HG02943 (cell line): Measurements from ENCODE around the gene F2.
"Not testable (repeated sequence)": the region's sequence is repeated elsewhere in the genome, so short reads cannot be mapped to it uniquely, and the experiment has no call there.

Experiments
- ATAC-seq: cut with Tn5 transposase; IDR thresholded peaks from one replicate; pipeline ENCODE4 v1.9.1; 2021; ENCODE audit warnings: mild to moderate bottlenecking, low read depth, moderate library complexity; ENCODE audit not compliant: unreplicated experiment

The F2 gene

DNA sequence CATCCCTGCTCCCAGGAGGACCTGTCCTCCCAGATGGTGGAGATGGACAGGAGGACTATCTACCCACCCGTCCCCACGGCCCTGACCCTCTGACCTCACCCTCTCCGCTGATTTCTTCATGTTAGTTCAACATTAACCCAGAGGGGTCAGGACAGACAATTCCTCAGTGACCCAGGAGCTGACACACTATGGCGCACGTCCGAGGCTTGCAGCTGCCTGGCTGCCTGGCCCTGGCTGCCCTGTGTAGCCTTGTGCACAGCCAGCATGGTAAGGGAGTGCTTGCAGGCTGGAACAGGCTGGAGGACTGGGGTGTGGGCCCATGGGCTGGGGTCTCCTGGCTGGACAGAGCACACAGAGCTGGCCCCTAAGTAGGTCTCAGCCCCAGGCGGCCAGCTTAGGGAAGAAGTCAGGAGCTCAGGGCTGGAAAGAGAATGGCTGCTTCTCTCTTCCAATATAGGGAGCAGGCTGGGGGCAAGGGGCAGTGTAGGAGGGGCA is at the start of gene F2:
Gene F2 (plus strand): TSS at position 166 of the 495 bp plus-strand sequence. CDS start 23 bp downstream, at position 189.
- ATAC-seq = no peak

GRCh38 chr11:46669711-46670139 is 49.3 kb upstream of the F2 start:
- ATAC-seq = no peak

DNA sequence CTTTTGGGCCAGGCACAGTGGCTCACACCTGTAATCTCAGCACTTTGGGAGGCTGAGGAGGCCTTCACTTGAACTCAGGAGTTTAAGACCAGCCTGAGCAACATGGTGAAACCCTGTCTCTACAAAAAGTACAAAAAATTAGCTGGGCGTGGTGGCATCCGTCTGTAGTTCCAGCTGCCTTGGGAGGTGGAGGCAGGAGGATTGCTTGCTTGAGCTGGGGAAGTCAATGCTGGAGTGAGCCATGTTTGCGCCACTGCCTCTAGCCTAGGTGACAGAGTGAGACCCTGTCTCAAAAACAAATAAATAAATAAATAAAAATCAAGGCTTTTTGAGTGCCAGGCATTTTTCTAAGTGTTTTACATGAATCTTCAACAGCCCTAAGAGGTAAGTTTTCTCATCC is 48.5 kb upstream of the F2 start:
- not testable (repeated sequence) for ATAC-seq

- ATAC-seq = no peak
Measured at GRCh38 chr11:46671958-46672315, 47.1 kb upstream of the F2 start.

DNA sequence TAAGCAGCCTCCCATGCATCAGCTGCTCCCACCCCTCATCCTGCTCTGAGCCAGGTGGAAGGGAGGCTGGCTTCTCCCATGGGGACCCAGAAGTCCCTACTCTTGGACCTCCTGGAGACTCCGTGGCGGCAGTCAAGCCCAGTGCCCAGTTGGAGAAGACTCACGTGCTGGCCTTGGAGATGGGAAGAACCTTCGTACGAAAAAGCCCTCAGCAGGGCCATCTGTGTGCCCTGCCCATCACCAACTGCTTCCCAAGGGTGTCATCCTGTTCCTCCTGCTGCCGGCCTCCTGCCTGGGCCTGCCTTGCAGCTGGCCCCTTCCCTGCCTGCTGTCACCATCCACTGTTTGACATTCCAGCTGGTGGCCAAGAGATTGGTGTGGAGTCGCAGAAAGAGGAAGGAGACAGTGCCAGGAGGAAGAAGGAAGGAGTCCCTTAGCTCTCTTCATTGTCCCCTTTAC is 46.6 kb upstream of the F2 start:
- ATAC-seq = no peak

GRCh38 chr11:46673713-46674462 is 45.1 kb upstream of the F2 start:
- ATAC-seq = no peak

DNA sequence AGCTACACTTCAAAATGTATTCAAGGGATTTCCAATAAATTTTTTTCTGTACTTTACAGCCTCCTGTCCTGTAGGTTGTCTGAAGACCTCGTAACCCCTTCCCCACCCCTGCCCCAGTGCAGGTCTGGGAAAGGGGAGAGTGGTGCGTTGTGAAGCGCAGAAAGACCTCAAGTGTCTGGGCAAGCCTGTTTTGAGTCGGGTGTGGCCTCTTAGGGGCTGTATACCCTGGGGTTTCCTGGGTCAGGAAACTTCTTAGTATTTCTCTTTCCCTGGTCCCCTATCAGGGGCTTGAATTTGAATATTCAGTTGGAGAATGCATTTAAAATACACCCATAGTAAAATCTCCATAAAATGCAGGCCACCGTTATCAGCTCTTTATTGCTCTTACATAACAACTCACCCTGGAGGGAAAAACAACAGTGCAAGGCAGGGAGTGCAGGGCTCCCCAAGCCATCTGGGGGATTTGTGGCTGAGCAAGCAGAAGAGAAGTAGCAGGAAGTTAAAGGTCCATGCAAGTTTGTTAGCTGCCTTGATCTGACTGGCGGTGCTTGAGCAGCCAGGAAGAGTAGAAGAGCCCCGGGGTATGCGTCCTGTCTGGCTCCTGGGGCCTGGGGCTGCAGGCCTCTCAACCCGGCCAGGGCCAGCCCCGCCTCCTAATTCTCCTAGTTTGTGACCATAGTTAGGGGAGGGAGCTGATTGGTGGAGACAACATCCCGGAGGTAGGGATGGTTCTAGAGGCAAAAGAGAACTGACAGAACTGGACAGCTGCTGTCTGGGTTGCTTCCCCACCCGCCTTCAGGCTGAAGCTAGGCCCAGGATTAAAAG is 44.3 kb upstream of the F2 start:
- ATAC-seq = no peak

- ATAC-seq = no peak
Measured at GRCh38 chr11:46675288-46675851, 43.6 kb upstream of the F2 start.

GRCh38 chr11:46675949-46676348 is 43.1 kb upstream of the F2 start:
- no peak for ATAC-seq

GRCh38 chr11:46676436-46677158 is 42.4 kb upstream of the F2 start:
- ATAC-seq = no peak

DNA sequence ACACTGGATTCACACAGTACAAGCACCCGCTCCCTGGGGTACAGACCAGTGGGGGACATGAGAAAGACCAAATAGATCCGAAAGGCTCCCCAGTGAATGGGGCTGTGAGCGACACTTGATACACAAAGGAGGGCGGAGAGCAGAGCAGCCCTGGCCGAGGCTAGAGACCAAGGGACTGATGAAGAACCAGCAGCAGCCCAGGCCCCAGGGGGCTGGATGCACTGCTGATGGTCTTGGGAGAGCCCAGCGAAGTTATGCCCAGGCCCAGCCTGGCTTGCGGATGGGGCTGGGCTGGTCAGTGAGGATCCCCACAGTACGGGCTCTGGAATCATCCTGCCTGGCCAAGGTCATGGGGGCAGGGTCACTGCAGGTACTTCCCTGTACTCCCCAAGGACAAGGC is 41.8 kb upstream of the F2 start:
- no peak for ATAC-seq

DNA sequence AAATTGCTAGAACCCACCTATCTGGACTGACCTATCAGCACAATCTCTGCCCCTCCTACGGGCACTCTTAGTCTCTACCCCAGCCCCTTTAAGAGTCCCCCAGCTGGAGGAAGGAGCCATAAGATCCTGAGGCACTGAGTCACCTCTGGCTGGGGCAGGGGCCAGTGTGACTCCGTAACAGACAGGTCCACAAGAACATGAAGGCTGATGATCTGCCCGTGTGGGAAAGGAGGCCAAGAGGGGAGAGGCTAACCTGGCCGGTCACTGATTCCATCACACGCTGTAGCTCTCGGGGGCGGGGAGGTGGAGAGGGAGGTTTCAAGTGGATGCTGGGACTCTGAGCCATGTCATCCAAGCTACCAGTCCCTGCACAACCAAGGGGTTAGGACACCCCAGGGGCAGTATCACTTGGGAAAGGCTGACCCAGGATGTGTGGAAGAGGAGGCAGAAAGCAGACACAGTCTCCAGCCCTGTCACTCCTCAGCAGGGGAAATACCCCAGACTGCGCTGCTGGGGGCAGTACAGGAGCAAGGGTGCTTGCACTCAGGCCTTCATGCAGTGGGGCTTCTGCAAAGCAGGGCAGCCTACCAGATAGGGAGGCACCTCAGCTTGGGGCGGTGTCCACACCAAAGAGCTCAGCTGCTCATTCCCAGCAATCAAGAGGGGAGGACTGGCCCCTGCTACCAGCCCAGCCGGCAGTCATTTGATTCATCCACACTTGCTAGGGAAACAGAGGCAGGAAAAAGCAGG is 40.8 kb upstream of the F2 start:
- no peak for ATAC-seq

DNA sequence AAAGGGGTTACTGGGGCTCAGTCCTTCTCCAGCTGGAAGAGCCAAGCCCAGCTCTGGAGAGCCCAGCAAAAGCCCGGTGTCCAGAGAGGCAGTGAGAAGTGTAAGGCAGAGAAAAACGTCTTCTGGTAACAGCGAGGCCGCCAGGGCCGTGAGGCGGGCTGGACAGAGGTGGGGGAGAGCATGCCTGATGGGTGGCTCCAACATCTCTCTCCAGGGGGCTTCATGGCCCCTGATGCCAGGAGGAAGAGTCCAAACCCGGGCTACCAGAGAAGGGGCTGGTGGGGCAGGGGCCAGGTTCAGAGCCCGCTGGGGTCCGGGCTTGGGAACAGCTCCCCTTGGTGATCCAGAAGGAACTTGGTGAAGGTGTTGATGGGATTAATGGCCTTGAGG is 40.3 kb upstream of the F2 start:
- no peak for ATAC-seq

GRCh38 chr11:46679241-46680163 is 39.5 kb upstream of the F2 start:
- no peak for ATAC-seq

DNA sequence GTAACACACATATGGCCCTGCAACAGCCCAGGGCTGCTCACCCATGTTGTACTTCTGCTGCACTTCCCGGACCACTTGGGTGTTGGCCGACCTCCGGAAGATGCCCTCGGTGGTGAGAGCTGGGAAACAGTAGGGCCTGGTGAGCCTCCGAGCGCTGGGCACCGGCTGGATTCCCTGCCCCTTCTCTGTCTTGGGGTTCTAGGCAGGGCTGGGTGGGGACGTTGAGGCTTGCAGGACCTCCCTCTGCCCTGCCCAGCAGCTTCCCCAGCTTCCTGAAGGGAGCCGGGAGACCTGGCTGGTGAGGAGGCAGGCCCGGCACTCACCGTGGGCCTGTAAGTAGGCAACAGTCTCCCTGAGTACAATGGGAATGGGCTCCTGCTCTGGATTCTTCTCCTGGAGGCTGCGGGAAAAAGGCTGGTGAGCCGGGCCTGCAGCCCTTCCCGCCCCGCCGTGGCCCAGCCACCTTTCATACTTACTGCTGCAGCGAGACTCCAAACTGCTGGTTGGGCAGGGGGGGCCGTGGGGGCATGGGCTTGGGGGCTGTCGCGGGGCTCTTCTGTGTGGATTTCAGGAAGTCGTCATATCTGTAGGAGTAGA is 38.8 kb upstream of the F2 start:
- ATAC-seq = no peak

GRCh38 chr11:46680815-46681214 is 38.2 kb upstream of the F2 start:
- no peak for ATAC-seq

GRCh38 chr11:46681814-46682213 is 37.2 kb upstream of the F2 start:
- no peak for ATAC-seq
